H9 (cell line): Measurements from ENCODE around the gene VENTX. TPM values are rescaled to one million over a fixed set of nuclear protein-coding genes. Genes with fewer than 3 reads are reported as not detected.

Experiments used
- DNase-seq: peaks from one replicate; pipeline ENCODE4 v3.0.0-alpha.2; 2017
- H2AFZ ChIP-seq: one replicate; pipeline ENCODE4 v1.6.1; 2013; ENCODE audit warnings: mild to moderate bottlenecking, low read length, control low read depth, moderate library complexity
- H2AK5ac ChIP-seq: 2 replicates; pipeline ENCODE4 v1.6.1; 2013; ENCODE audit warnings: low read length, control low read depth, mixed read lengths; ENCODE audit not compliant: insufficient read length
- H2BK120ac ChIP-seq: one replicate; pipeline ENCODE4 v1.6.1; 2013; ENCODE audit warnings: low read depth, mild to moderate bottlenecking, low read length, control low read depth, inconsistent platforms; ENCODE audit not compliant: poor library complexity, severe bottlenecking
- H2BK12ac ChIP-seq: 2 replicates; pipeline ENCODE4 v1.6.1; 2013; ENCODE audit warnings: low read length, control low read depth, mixed read lengths, low read depth; ENCODE audit not compliant: insufficient read length
- H2BK15ac ChIP-seq: 2 replicates; pipeline ENCODE4 v1.6.1; 2013; ENCODE audit warnings: low read depth, low read length, control low read depth
- H2BK20ac ChIP-seq: one replicate; pipeline ENCODE4 v1.6.1; 2013; ENCODE audit warnings: low read depth, mild to moderate bottlenecking, low read length, control low read depth, inconsistent platforms; ENCODE audit not compliant: poor library complexity, severe bottlenecking
- H2BK5ac ChIP-seq: 2 replicates; pipeline ENCODE4 v1.6.1; 2013; ENCODE audit warnings: low read length, control low read depth, mixed read lengths; ENCODE audit not compliant: insufficient read length
- H3K14ac ChIP-seq: 2 replicates; pipeline ENCODE4 v1.6.1; 2013; ENCODE audit warnings: low read length, control low read depth; ENCODE audit not compliant: insufficient read depth
- H3K18ac ChIP-seq: 2 replicates; pipeline ENCODE4 v1.6.1; 2013; ENCODE audit warnings: low read depth, mild to moderate bottlenecking, mixed read lengths, low read length, control low read depth; ENCODE audit not compliant: insufficient read length
- H3K23ac ChIP-seq: 2 replicates; pipeline ENCODE4 v1.6.1; 2013; ENCODE audit warnings: low read length, control low read depth, mixed read lengths, low read depth; ENCODE audit not compliant: insufficient read length
- H3K23me2 ChIP-seq: 2 replicates; pipeline ENCODE4 v1.6.1; 2013; ENCODE audit warnings: low read depth, mild to moderate bottlenecking, mixed read lengths, low read length, control low read depth; ENCODE audit not compliant: insufficient read length, poor library complexity, severe bottlenecking
- H3K27ac ChIP-seq: 2 replicates; pipeline ENCODE4 v1.5.1; 2013; ENCODE audit warnings: low read length, control low read depth, mixed read lengths, low read depth; ENCODE audit not compliant: insufficient read length
- H3K27me3 ChIP-seq: 2 replicates; pipeline ENCODE4 v1.6.1; 2013; ENCODE audit warnings: low read length, control low read depth, inconsistent platforms; ENCODE audit not compliant: insufficient read depth
- H3K4ac ChIP-seq: 2 replicates; pipeline ENCODE4 v1.6.1; 2013; ENCODE audit warnings: low read depth, mild to moderate bottlenecking, control low read depth, inconsistent platforms, low read length, moderate library complexity
- H3K4me1 ChIP-seq: 2 replicates; pipeline ENCODE4 v1.6.1; 2013; ENCODE audit warnings: low read length, control low read depth, inconsistent platforms; ENCODE audit not compliant: insufficient read depth
- H3K4me2 ChIP-seq: 2 replicates; pipeline ENCODE4 v1.6.1; 2013; ENCODE audit warnings: low read length, control low read depth, mixed read lengths; ENCODE audit not compliant: insufficient read length, insufficient read depth
- H3K56ac ChIP-seq: 2 replicates; pipeline ENCODE4 v1.6.1; 2013; ENCODE audit warnings: low read depth, mild to moderate bottlenecking, mixed read lengths, low read length, control low read depth; ENCODE audit not compliant: insufficient read length
- H3K79me1 ChIP-seq: 2 replicates; pipeline ENCODE4 v1.6.1; 2013; ENCODE audit warnings: low read depth, mild to moderate bottlenecking, moderate library complexity, low read length, control low read depth, inconsistent platforms; ENCODE audit not compliant: insufficient read depth, poor library complexity, severe bottlenecking
- H3K79me2 ChIP-seq: 2 replicates; pipeline ENCODE4 v1.6.1; 2013; ENCODE audit warnings: low read length, control low read depth, inconsistent platforms; ENCODE audit not compliant: insufficient read depth
- H3K9ac ChIP-seq: 2 replicates; pipeline ENCODE4 v1.6.1; 2013; ENCODE audit warnings: low read length, control low read depth, mixed read lengths; ENCODE audit not compliant: insufficient read length; ENCODE audit errors: extremely low read depth
- H3K9me3 ChIP-seq: one replicate; pipeline ENCODE4 v1.6.1; 2013; ENCODE audit warnings: low read depth, low read length, inconsistent platforms; ENCODE audit not compliant: control insufficient read depth
- H3T11ph ChIP-seq: one replicate; pipeline ENCODE4 v1.6.1; 2013; ENCODE audit warnings: mild to moderate bottlenecking, low read length, control low read depth, inconsistent platforms
- H4K20me1 ChIP-seq: one replicate; pipeline ENCODE4 v1.6.1; 2013; ENCODE audit not compliant: control insufficient read depth, insufficient read length, insufficient read depth
- H4K5ac ChIP-seq: 2 replicates; pipeline ENCODE4 v1.6.1; 2013; ENCODE audit warnings: low read depth, mild to moderate bottlenecking, mixed read lengths, low read length, control low read depth; ENCODE audit not compliant: insufficient read length
- H4K8ac ChIP-seq: replicated peaks from 2 replicates; pipeline ENCODE4 v1.6.1; 2013; ENCODE audit warnings: low read length, control low read depth, mixed read lengths, low read depth; ENCODE audit not compliant: insufficient read length
- H4K91ac ChIP-seq: 2 replicates; pipeline ENCODE4 v1.6.1; 2013; ENCODE audit warnings: low read depth, mild to moderate bottlenecking, moderate library complexity, mixed read lengths, low read length, control low read depth; ENCODE audit not compliant: insufficient read length
- H3K27ac Mint-ChIP-seq, 3 experiments: 2 replicates in 2 of 3; 3 replicates in 1 of 3; pipeline ENCODE4 v1.8.0; 2020 to 2021; ENCODE audit warnings: mixed read lengths in 3 of 3, mild to moderate bottlenecking in 1 of 3, moderate library complexity in 1 of 3
- H3K27me3 Mint-ChIP-seq: 2 replicates; pipeline ENCODE4 v1.8.0; 2021; ENCODE audit warnings: low read depth, mild to moderate bottlenecking, moderate library complexity, mixed read lengths
- H3K36me3 Mint-ChIP-seq, 3 experiments: 2 replicates in 2 of 3; 3 replicates in 1 of 3; pipeline ENCODE4 v1.8.0; 2020 to 2021; ENCODE audit warnings: low read depth in 3 of 3, mixed read lengths in 3 of 3; ENCODE audit not compliant: insufficient read depth in 1 of 3
- H3K4me1 Mint-ChIP-seq, 2 experiments: 2 replicates each; pipeline ENCODE4 v1.8.0; 2020; ENCODE audit warnings: mixed read lengths in 2 of 2
- H3K4me3 Mint-ChIP-seq, 2 experiments: 2 replicates in 1 of 2; 3 replicates in 1 of 2; pipeline ENCODE4 v1.8.0; 2020 to 2021; ENCODE audit warnings: mild to moderate bottlenecking in 2 of 2, mixed read lengths in 2 of 2, moderate library complexity in 1 of 2
- H3K9me3 Mint-ChIP-seq, 2 experiments: 2 replicates in 1 of 2; 3 replicates in 1 of 2; pipeline ENCODE4 v1.8.0; 2020; ENCODE audit warnings: mild to moderate bottlenecking in 2 of 2, mixed read lengths in 2 of 2, moderate library complexity in 1 of 2
- CTCF ChIP-seq: fragments of 200-600 bp; sonication (generic); conservative IDR thresholded peaks from 3 replicates; pipeline ENCODE4 v1.8.0; 2021; ENCODE audit warnings: antibody characterized with exemption, mild to moderate bottlenecking
- WGBS: extraction: QIAGEN DNeasy Blood & Tissue Kit; methylation state at CpG from one replicate; pipeline ENCODE4 v1.1.7; 2013; ENCODE audit warnings: missing lambda C conversion rate, low lambda C conversion rate, mixed read lengths; ENCODE audit not compliant: insufficient read length; ENCODE audit errors: extremely low coverage; 5-methylcytosine and 5-hydroxymethylcytosine counted together
- total RNA-seq: library from RNA; stranded (reverse); gene quantifications from 2 replicates; pipeline ENCODE4 v1.2.1, GENCODE V29; 2021

Gene VENTX
- total RNA-seq, 1 experiment from 2014 or later = 10.9 TPM

GRCh38 chr10:133208466-133208865 lies 29.2 kb upstream of the VENTX start:
- no peak overlapping the region for H2BK15ac ChIP-seq
- H4K5ac ChIP-seq = no peak overlapping the region
- no peaks in the 10 kb centered on the region for H3K79me1 ChIP-seq
- no peaks in the 10 kb centered on the region for H3K4me1 Mint-ChIP-seq
- H3K9me3 Mint-ChIP-seq = no peaks in the 10 kb centered on the region
- H3K18ac ChIP-seq = no peak overlapping the region
- H2BK5ac ChIP-seq = no peak overlapping the region
- no peaks in the 10 kb centered on the region for H3K23me2 ChIP-seq
- H3K27me3 ChIP-seq = no peaks in the 10 kb centered on the region
- H3K27ac ChIP-seq = no peak overlapping the region
- no peak overlapping the region for H2BK12ac ChIP-seq
- no peak overlapping the region for H4K8ac ChIP-seq
- no peak overlapping the region for H3K56ac ChIP-seq
- no peak overlapping the region for H2BK120ac ChIP-seq
- no peak for DNase-seq
- H3T11ph ChIP-seq = no peak overlapping the region
- no peaks in the 10 kb centered on the region for H3K79me2 ChIP-seq
- no peak overlapping the region for H2AFZ ChIP-seq
- H3K4me1 ChIP-seq = no peaks in the 10 kb centered on the region
- no CpG with 5 or more reads among the region's 18 CpGs for WGBS
- TF ChIP-seq CTCF = no peak
- no peak overlapping the region for H4K91ac ChIP-seq
- H3K9ac ChIP-seq = no peak overlapping the region
- no peak overlapping the region for H2AK5ac ChIP-seq
- H3K23ac ChIP-seq = no peak overlapping the region
- H3K27me3 Mint-ChIP-seq = no peaks in the 10 kb centered on the region; the same call in none of the 2 replicates
- no peak overlapping the region for H3K4me2 ChIP-seq
- H3K27ac Mint-ChIP-seq = no peak overlapping the region
- no peaks in the 10 kb centered on the region for H4K20me1 ChIP-seq
- H3K36me3 Mint-ChIP-seq = peaks cover 0 to 9% (median 4%) of the 10 kb centered on the region in 3 experiments; a peak in 4 of 7 replicates
- no peaks in the 10 kb centered on the region for H3K9me3 ChIP-seq
- H3K14ac ChIP-seq = no peak overlapping the region
- H3K4me3 Mint-ChIP-seq = no peak overlapping the region
- no peak overlapping the region for H3K4ac ChIP-seq
- H2BK20ac ChIP-seq = no peak overlapping the region
